Heart right ventricle (tissue), 16 donors: ENCODE data around the gene ARSA. TPM values are rescaled to one million over a fixed set of nuclear protein-coding genes. Genes with fewer than 3 reads are reported as not detected.
"Not testable (repeated sequence)": the region's sequence is repeated elsewhere in the genome, so short reads cannot be mapped to it uniquely, and the experiment has no call there.

Experiments used
- ATAC-seq, 8 donors: fragments of 200-7000 bp; cut with Tn5 transposase; one replicate each; pipeline ENCODE4 v1.9.1; 2020; ENCODE audit warnings: mild to moderate bottlenecking in 8 of 8, moderate library complexity in 8 of 8, moderate number of reproducible peaks in 1 of 8
- DNase-seq, 2 donors: peaks; one replicate each; pipeline ENCODE4 v3.0.0-alpha.2; 2020
- H3K27ac ChIP-seq, 10 donors: fragments of 200-600 bp; sonication (generic) in 2 of 10; one replicate each; pipeline versions ENCODE4 v1.5.0 to v1.8.0; 2020 to 2022; ENCODE audit warnings: mild to moderate bottlenecking in 3 of 10
- H3K27me3 ChIP-seq, 7 donors: fragments of 200-600 bp; one replicate each; pipeline ENCODE4 v1.8.0; 2021 to 2022; ENCODE audit warnings: mild to moderate bottlenecking in 2 of 7
- H3K36me3 ChIP-seq, 9 donors: fragments of 200-600 bp; sonication (generic) in 1 of 9; one replicate each; pipeline versions ENCODE4 v1.5.0 to v1.8.0; 2020 to 2022; ENCODE audit warnings: mild to moderate bottlenecking in 2 of 9
- H3K4me1 ChIP-seq, 9 donors: fragments of 200-600 bp; sonication (generic) in 1 of 9; one replicate each; pipeline versions ENCODE4 v1.5.0 to v1.8.0; 2020 to 2022; ENCODE audit warnings: mild to moderate bottlenecking in 4 of 9
- H3K4me3 ChIP-seq, 10 donors: fragments of 200-600 bp; sonication (generic) in 2 of 10; one replicate each; pipeline versions ENCODE4 v1.5.0 to v1.8.0; 2020 to 2022; ENCODE audit warnings: mild to moderate bottlenecking in 7 of 10, moderate library complexity in 2 of 10
- H3K9me3 ChIP-seq, 11 donors: fragments of 200-600 bp in 10 of 11; sonication (generic) in 2 of 11; one replicate each; pipeline versions ENCODE4 v1.5.0 to v1.8.0; 2013 to 2022; ENCODE audit warnings: mild to moderate bottlenecking in 2 of 11, control low read depth in 1 of 11, moderate library complexity in 1 of 11
- CTCF ChIP-seq, 9 donors: fragments of 200-600 bp; sonication (generic) in 2 of 9; IDR thresholded peaks; one replicate each; pipeline versions ENCODE4 v1.5.0 to v1.8.0; 2021 to 2022; ENCODE audit warnings: antibody characterized with exemption in 9 of 9, mild to moderate bottlenecking in 5 of 9, moderate library complexity in 1 of 9
- WGBS, 2 donors: extraction: QIAGEN DNeasy Blood & Tissue Kit; methylation state at CpG; one replicate each; pipeline ENCODE4 v1.1.7; 2013; ENCODE audit warnings: inconsistent platforms in 1 of 2; 5-methylcytosine and 5-hydroxymethylcytosine counted together
- intact Hi-C, 10 donors: fragments of 100-400 bp; cut with DNase I; formaldehyde crosslinking; loops; one replicate each; pipeline versions ENCODE4 v1.11.1 to v1.14.2; 2022
- polyA plus RNA-seq, 2 donors: library from polyadenylated mRNA; stranded (reverse); fragments of 200-250 nt; gene quantifications; one replicate each; pipeline ENCODE4 v1.2.3, GENCODE V29; 2013
- total RNA-seq, 10 donors: library from RNA; stranded (reverse); fragmentation: NEBNext Ultra II Directional in 3 of 10; extraction: Animal tissue kit (Norgen Biotek cat#: 25700) in 3 of 10; gene quantifications; one replicate each; pipeline versions ENCODE4 v1.2.1 to v1.2.4, GENCODE V29; 2021 to 2023
- donor health status: Arrhythmogenic right ventricular cardiomyopathy.
- donor health status: ischemic (EF 13 %, LVEDD 7.1; RV severe dilation, severe dysfunction).
- donor health status: healthy with polysubstance abuse.
- donor health status: DM: no; HTN: yes; CAD: no.
- donor health status: DM: no; HTN: no; CAD: no.
- donor health status: ischemic (EF 25% LVEDD 6.9; RV normal size, moderate dysfunction).
- donor health status: ischemic (EF 25% LVEDD 5.7; RV mildly dilated, moderate dysfunction).
- donor health status: healthy.
- donor health status: DM: yes; HTN: yes; CAD: no.
- donor health status: Ischemic cardiomyopathy.
- donor health status: ischemic (EF 35%, LVEDD 5.7; RV mildly dilated, moderate dysfunction).
- donor health status: nonischemic (EF 11% LVEDD 7.7; RV severe dilation, severe dysfunction).
- donor health status: DM: yes; HTN: yes; CAD: no.
- donor health status: PGD.
- donor health status: ischemic (EF 29% LVEDD 5.4; RV normal size, mild dysfunction).
- donor health status: nonischemic (EF 23%, LVEDD 6.1; RV moderate dilation, normal function).

Gene ARSA
- total and polyA plus RNA-seq, 12 donors = 17.5 to 62.3 (median 26.0) TPM

GRCh38 chr22:50621948-50622722 lies 5.8 kb downstream of the ARSA start:
- Histone ChIP-seq H3K27me3 (peaks cover 0 to 6% (median 0%) of the 10 kb centered on the region in 7 donors), H3K4me3 (peak overlapping the region in 3 of 10 donors; percentile 31 to 52 (median 48)), H3K4me1 (peaks cover 7 to 47% (median 37%) of the 10 kb centered on the region in 9 donors), H3K36me3 (peaks cover 0 to 18% (median 0%) of the 10 kb centered on the region in 9 donors), H3K27ac (peak overlapping the region in 9 of 10 donors; percentile 23 to 84 (median 61)), H3K9me3 (no peaks in the 10 kb centered on the region)
- intact Hi-C loops = loop anchor here in 5 of 10 donors (2.0 to 5.0 kb wide), 5 partner anchors 39 to 380 kb away; partner anchors contain the start of genes CPT1B (in 3 of the 5), SCO2 (in 2 of the 5), TYMP (in 2 of the 5) and CHKB (in 1 of the 5)
- 42 to 47% methylated on average over 18 of the region's 18 CpGs for WGBS, 2 donors
- no peak for ATAC-seq
- no peak for DNase-seq
- TF ChIP-seq CTCF (IDR thresholded peaks at IDR 0.05) = peak in 2 of 9 donors; percentile 19 to 26

- peaks cover 2 to 40% (median 32%) of the 10 kb centered on the region in 9 donors for H3K4me1 ChIP-seq
- H3K27ac ChIP-seq = peak overlapping the region in 8 of 10 donors; percentile 23 to 84 (median 62)
- no peak for DNase-seq
- H3K27me3 ChIP-seq = peaks cover 0 to 6% (median 0%) of the 10 kb centered on the region in 7 donors
- H3K36me3 ChIP-seq = peaks cover 0 to 18% (median 0%) of the 10 kb centered on the region in 9 donors
- H3K4me3 ChIP-seq = peak overlapping the region in 5 of 10 donors; percentile 31 to 52 (median 41)
- WGBS, 2 donors = 32 to 40% methylated on average over 10 of the region's 10 CpGs
- intact Hi-C loops = loop anchor here in 5 of 10 donors (2.0 to 5.0 kb wide), 5 partner anchors 39 to 379 kb away; partner anchors contain the start of genes CPT1B (in 3 of the 5), SCO2 (in 2 of the 5), TYMP (in 2 of the 5) and CHKB (in 1 of the 5)
- TF ChIP-seq CTCF (IDR thresholded peaks at IDR 0.05) = no peak
- ATAC-seq = peak in 6 of 8 donors; percentile 14 to 40 (median 27)
- H3K9me3 ChIP-seq = no peaks in the 10 kb centered on the region
These were observed 6.5 kb downstream of the ARSA start for GRCh38 chr22:50621356-50621880.

DNA sequence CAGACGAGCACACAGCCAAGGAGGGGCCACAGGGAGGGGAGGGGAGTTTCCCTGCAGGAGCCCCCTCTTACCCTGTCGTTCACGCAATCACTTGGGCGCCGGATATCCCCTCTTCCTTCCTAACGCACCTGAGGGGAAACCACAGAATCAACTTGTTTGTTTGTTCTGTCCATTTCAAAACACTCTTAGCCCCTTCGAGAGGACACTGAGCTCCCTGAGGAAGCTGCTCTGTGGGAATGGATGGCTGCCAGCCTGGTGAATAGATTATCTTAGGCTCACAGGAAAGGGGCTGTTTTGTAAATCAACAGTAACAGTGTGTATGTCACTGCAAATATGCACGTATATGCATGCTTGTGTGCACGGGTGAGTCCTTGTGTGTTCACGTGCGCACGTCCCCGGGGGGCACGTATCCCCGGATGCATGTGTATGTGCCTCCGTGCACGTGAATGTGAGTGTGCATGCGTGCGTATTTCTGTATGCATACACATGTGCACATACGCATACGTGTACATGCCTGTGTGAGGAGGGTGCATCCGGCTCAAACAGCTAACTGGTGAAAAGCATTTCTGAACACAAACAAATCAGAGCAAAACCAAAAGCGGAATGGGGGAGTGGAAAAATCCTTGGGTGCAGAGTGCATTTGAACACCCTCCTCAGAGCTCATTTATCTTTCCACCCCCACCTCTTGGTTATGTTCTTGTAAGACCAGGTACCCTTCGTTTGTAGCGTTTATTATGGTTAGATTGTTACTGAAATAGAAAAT lies 7.2 kb downstream of the ARSA start:
- H3K4me1 ChIP-seq = peaks cover 2 to 37% (median 31%) of the 10 kb centered on the region in 9 donors
- TF ChIP-seq CTCF (IDR thresholded peaks at IDR 0.05) = peak in 3 of 9 donors; percentile 2 to 85 (median 14)
- ATAC-seq = peak; percentile 74 to 93 (median 86)
- peaks cover 0 to 8% (median 0%) of the 10 kb centered on the region in 7 donors for H3K27me3 ChIP-seq
- 15 to 20% methylated on average over 25 of the region's 25 CpGs for WGBS, 2 donors
- DNase-seq = peak; percentile 80 to 88
- intact Hi-C loops = loop anchor here in 5 of 10 donors (2.0 to 5.0 kb wide), 5 partner anchors 38 to 378 kb away; partner anchors contain the start of genes CPT1B (in 3 of the 5), SCO2 (in 2 of the 5), TYMP (in 2 of the 5) and CHKB (in 1 of the 5)
- H3K36me3 ChIP-seq = peaks cover 0 to 13% (median 0%) of the 10 kb centered on the region in 9 donors
- H3K27ac ChIP-seq = peak overlapping the region in 8 of 10 donors; percentile 23 to 84 (median 66)
- peak overlapping the region in 8 of 10 donors; percentile 23 to 52 (median 39) for H3K4me3 ChIP-seq
- no peaks in the 10 kb centered on the region for H3K9me3 ChIP-seq

GRCh38 chr22:50614296-50614695 lies 13.7 kb downstream of the ARSA start:
- H3K4me3 ChIP-seq, H3K36me3 ChIP-seq, H3K9me3 ChIP-seq, intact Hi-C loops, ATAC-seq, DNase-seq, H3K27ac ChIP-seq: not testable (repeated sequence)
- H3K4me1 ChIP-seq = peaks cover 0 to 11% (median 0%) of the 10 kb centered on the region in 9 donors
- peaks cover 0 to 18% (median 0%) of the 10 kb centered on the region in 7 donors for H3K27me3 ChIP-seq
- WGBS, 2 donors = 90 to 96% methylated on average over 3 of the region's 3 CpGs
